GM21447 (cell line): ENCODE data around the gene FNDC3B.
"Not testable (repeated sequence)": the region's sequence is repeated elsewhere in the genome, so short reads cannot be mapped to it uniquely, and the experiment has no call there.

Experiments
- ATAC-seq: cut with Tn5 transposase; IDR thresholded peaks from one replicate; pipeline ENCODE4 v1.9.1; 2021; ENCODE audit not compliant: unreplicated experiment

Gene FNDC3B

DNA sequence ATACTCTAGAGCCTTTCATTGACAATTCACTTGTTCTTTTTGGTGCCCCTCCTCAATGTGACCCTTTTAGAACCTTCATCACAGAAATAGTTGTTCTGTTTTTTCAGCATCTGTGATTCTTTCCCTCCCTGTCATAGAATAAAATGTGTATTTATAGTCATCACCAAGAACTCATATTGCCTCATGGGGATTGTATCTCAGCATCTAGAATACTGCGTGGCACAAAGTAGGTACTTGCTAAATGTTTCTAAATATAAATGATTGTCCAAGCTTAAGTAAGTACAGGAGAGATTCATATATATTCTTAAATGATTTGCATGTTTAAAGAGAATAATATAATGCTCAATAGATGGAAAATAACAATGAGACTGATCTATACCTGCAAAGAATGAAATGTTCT, 190.1 kb downstream of the FNDC3B start:
- ATAC-seq, result no peak

DNA sequence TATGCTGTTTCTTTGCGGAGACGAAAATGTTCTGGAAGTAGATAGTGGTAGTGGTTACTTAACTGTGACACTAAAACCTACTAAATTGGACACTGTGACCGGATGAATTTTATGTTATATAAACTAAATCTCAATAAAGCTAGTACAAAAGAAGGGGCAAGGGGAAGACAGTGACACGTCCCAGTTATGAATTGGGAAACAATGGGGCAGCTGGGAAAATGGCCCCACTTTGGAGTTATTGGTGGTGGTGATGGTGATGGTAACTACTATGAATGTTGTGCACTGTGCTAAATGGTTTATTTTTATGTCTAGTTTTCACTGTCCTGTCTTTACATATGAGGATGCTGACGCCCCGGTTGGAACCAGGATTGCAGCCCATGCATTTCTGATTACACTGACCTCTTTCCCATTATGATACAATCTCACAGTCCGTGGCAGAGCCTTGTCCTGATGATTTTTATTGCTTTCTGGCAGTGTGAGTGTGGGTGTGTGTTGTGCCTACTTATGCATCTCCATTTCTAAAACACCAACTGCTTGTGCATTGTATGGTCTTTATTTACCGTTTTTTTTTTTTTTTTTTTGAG, 192.0 kb downstream of the FNDC3B start:
- ATAC-seq, result no peak

DNA sequence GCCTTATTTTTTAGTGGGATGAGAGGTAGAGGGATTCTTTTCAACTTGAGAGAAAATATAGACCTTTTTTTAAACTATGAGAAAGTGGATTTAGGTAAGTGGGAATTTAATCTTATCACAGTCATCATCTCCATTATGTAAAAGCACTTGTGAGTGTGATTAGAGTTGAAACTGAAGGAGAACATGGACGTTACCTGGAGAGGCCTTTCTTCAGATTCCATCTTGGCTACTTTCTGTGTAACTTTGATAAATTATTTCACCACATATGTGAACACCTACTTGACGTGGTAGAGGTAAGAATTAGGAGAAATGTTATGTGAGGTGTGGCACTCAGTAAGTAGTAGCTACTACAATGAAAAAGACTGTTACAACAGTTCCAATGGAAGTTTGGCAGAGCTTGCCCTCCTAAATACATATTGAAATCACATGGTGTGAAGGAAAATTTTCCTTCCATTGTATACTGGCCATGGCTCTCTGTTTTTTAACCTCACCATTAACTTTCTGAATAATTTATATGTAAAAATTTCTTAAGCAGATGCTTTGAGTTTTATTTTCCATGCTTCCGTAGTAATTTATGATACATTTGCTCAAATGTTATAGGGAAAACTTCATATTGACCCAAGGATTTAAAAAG, 193.3 kb downstream of the FNDC3B start:
- ATAC-seq, result no peak

DNA sequence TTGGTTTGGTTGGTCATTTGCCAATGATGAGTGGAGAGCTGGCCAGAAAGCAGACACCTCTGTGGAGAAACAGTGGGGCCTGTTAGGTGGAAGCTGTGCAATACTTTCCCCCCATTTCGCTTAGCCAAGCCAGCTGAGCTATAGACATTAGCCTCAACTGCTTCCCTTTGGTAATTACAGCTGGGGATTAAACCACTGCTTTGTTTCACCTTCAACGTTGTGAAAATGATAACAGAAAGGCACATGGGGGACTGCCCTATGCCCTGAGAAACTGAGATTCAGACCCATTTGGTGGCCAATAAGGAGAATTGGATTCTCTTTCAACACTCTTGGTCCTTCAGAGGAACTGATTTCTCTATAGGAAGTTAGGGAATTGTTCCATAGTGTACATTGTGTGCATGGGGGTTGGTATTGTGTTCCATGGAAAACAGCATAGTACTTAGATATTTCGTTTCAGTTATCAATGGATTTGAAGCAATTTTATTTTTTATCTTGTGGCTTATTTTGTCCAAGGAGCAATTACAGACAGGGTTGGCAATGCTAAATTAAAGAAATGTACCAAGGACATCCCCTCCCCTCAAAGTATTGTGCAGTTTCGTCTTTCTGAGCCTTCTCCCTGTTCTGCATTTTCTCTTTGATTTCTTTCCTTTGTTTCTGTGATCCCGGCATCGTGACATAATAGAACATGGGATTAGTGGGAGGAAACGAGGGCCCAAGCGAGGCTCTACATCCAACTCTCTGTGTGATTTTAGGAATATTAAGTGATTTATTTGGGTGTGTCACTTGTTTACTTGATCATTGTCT, 194.3 kb downstream of the FNDC3B start:
- ATAC-seq, result no peak

DNA sequence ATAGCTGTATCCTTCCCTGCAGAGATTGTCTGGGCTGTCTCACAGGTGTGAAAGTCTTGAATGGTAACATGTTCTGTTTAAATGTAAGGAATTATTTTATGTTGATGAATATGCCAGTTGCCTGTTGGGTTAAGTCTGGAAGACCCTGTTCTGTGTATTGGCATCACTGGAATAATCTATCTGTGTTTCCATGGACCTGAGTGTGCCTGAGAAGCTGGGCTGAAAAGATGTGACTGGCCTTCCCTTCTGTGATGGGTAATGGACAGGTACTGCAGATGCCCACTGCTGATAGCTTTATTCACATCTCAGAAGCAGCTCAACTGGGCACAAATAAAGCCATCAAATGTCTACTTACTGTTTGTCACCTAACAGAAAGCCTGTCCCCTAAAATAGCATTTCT, 196.3 kb downstream of the FNDC3B start:
- no peak for ATAC-seq

DNA sequence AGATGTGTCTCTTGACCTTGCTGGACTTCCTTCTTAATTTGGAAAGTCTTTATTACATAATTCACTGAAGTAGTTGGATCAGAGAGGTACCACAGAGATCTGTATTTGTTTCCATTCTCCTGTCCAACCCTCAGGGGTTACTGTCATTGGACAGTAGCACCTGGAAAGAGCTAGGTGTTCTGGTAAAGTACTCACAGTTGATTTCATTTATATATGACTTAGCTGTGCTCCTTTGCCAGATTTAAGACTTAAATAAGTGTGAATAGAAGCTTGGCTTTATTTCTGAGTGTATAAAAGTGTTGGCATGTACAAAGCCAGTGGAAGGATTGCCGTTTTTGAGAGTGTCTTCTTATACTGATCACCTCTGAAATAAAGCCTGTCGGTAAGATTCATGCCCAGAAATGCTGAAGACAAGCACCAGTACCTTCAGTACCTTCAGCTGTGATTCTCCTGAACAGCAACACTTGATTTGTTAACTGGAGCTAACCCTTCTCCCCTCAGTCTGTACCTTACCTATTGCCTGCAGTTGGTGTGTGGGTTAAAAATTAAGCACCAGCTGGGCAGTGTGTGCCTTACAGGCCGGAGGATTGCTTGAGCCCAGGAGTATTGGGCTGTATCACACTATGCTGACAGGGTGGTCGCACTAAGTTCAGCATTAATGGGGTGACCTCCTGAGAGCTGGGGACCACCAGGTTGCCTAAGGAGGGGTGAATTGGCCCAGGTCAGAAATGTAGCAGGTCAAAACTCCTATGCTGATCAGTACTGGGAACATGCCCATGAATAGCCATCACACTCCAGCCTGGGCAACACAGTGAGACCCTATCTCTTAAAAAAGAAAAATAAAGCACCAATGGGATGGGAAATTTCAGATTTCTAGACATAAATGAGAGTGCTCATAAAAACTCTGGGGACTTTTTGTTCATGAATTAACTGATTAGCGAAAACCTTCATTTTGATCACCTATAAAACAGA, 197.7 kb downstream of the FNDC3B start:
- no peak for ATAC-seq

DNA sequence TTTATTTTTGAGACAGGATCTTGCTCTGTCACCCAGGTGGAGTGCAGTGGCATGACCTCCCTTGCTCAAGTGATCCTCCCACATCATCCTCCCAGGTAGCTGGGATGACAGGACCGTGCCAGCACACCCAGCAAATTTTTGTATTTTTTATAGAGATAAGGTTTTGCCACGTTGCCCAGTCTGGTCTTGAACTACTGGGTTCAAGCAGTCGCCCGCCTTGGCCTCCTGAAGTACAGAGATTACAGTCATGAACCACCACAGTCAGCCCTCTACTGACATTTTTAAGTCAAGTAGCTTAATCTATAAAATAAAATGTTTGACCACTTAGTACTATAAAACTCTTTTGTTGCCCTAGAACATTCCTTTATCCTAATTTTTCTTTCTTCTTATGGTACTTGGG, 198.8 kb downstream of the FNDC3B start:
- no peak for ATAC-seq

DNA sequence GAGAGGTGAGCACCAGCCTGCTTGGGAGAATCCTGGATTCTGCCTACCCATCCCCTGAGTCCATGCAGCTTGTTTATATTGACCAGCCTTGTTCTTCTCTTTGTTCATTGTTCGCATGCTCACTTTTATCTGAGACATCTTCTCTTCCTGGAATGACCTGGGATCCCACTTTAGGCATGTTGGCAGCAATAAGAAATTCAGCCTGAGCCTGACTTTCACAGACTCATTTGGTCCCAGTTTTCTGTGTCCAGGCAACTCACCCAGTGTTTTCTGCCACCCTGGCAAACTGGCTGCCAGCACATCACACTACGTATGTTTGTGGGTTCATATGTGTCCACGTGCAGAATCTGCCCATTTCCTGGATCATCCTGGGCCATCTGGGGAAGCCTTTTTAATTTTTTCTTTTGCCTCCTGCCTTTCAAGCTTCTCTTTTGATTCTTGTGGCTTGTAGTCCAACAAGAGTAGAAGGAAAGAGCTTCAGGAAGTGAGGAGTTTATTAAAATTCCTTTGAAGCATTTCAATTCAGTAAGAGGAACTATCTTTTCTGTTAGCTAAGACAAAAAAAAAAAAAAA, 199.9 kb downstream of the FNDC3B start:
- no peak for ATAC-seq

DNA sequence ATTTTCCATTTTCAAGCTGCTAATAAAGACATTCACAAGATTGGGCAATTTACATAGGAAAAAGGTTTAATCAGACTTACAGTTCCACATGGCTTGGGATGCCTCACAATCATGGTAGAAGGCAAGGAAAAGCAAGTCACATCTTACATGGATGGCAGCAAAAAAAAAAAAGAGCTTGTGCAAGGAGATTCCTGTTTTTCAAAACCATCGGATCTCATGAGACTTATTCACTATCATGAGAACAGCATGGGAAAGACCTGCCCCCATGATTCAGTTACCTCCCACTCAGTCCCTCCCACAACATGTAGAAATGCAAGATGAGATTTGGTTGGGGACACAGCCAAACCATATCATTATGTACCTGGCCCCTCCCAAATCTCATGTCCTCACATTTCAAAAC, 202.0 kb downstream of the FNDC3B start:
- no peak for ATAC-seq

DNA sequence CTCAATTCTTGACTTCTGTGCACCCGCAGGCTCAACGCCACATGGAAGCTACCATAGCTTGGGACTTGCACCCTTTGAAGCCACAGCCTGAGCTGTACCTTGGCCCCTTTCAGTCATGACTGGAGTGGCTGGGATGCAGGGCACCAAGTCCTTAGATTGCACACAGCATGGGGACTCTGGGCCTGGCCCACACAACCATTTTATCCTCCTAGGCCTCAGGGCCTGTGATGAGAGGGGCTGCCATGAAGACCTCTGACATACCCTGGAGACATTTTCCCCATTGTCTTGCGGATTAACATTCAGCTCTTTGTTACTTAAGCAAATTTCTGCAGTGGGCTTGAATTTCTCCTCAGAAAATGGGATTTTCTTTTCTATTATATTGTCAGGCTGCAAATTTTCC, 203.1 kb downstream of the FNDC3B start:
- ATAC-seq, result not testable (repeated sequence)

DNA sequence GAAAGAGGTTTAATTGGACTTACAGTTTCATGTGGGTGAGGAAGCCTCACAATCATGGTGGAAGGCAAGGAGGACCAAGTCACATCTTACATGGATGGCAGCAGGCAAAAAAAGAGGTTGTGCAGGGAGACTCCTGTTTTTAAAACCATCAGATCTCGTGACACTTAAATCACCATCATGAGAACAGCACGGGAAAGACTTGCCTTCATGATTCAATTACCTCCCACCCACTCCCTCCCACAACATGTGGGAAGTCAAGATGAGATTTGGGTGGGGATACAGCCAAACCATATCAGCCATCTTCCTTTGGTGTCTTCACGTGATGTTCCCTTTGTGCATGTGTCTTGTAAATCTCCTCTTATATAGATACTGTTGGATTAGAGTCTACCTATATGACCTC, 204.0 kb downstream of the FNDC3B start:
- not testable (repeated sequence) for ATAC-seq

DNA sequence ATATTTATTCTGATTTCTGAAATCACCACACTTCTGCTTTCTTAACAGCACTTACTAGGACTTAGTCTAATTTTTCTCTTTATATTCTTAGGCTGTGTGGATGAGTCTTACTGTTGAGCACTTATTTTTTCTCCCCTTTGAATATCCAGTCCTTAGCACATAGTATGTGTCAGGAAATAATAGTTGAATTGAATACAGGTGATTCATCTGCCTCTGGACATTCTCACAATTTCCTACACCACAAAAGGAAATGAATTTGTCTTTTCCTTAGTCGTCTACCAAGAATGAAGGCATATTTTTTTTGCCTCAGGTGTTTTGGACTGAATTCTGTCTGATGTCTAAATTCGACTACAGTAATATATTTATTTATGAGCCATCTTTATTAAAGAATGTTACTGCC, 204.6 kb downstream of the FNDC3B start:
- ATAC-seq, result no peak

DNA sequence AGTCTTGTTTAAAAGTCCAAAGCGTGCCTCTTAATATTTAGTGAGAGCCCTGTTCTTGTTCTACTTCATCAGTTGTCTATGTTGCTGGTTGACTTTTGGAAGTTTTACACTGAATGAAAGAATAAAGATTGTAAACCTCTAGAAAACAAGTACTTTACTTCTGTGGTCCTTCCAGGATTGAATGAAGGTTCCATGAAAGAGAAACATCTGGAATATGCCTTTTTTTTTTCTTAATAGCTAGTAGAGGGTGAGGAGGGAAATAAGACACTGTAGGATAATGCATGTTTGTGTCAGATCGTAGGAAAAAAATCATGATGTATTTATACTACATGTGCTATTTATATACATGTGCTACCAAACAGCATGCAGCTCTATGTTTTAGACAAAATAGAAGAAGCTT, 205.9 kb downstream of the FNDC3B start:
- no peak for ATAC-seq

DNA sequence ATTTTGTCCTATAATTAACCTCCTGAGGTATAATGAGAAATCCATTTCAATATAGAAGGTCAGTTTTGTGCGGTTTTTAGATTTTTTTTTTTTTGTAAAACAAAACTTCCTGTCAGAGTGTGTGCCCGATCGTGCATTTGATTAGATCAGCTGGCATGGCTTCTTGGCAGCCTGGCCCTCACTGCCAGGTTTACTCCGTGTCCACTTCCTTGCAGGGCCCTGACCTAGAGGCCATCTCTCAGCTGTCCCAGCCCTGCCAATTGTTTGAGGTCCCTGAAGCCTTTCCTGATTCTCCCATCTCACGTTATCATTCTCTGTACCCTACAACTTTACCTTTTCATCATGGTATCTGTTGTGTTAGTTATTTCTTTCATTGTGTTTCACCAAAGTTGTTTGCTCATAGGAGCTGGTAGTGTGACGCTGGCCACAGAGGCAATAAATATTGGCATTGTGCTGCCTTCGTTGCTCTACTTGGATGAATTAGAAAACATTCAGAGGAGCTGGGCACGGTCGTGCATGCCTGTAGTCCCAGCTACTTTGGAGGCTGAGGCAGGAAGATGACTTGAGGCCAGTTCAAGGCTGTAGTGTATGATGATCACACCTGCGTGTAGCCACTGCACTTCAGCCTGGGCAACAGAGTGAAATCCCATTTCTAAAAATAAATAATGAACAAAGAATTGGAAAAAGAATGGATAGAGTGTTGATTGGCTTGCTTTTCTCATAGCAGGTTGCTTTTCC, 206.9 kb downstream of the FNDC3B start:
- ATAC-seq, result no peak

DNA sequence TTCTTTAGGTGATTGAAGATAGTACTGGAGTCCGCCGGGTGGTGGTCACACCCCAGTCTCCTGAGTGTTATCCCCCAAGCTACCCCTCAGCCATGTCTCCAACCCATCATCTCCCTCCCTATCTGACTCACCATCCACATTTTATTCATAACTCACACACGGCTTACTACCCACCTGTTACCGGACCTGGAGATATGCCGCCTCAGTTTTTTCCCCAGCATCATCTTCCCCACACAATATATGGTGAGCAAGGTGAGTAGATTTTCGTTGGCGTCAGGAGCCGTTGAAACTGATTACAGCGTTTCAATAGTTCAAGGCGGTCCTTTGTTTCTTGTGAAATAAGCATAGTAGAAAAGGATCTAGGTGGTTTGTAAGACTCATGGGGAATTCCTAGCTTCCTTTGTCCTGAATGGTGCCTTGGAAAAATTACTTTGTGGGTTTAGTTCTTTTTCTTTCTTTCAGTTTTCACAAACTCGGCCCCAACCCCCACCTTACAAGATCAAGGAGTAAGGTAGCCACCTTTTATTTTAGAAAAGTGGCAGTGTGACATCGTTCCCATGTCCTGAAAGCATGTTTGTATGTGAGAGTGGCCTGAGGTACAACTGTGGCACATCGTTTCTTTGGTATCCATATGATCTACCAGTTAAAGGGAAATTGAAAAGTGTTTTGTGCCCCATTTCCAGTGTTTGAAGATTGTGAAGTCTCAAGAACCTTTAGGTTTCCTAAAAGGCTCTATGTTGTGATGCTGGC, 208.3 kb downstream of the FNDC3B start:
- ATAC-seq, result no peak

DNA sequence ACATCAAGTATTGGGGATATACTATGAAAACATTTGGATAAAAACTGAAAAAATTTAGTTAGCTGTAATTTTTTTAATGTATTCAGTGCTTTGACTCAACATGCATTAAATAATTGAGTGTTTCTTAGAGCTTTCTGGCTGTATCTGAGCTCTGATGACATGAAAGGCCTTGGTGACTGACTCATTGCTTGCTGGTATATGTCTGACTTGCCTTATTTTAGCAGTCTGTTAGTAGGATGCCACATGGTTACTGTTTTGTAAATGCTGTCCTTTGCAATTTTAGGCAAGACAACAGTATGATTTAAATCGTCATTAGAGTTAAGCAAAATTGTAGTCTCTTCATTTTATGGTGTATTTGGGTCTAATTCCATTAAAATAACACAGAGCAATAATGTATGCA, 209.7 kb downstream of the FNDC3B start:
- ATAC-seq, result no peak

DNA sequence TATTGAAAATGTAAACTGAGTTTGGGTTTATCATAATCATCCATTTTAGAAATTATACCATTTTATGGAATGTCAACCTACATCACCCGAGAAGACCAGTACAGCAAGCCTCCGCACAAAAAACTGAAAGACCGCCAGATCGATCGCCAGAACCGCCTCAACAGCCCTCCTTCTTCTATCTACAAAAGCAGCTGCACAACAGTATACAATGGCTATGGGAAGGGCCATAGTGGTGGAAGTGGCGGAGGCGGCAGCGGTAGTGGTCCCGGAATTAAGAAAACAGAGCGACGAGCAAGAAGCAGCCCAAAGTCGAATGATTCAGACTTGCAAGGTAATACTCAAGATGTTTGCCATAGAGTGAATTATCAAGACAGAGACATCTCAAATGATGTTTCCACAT, 211.8 kb downstream of the FNDC3B start:
- no peak for ATAC-seq

DNA sequence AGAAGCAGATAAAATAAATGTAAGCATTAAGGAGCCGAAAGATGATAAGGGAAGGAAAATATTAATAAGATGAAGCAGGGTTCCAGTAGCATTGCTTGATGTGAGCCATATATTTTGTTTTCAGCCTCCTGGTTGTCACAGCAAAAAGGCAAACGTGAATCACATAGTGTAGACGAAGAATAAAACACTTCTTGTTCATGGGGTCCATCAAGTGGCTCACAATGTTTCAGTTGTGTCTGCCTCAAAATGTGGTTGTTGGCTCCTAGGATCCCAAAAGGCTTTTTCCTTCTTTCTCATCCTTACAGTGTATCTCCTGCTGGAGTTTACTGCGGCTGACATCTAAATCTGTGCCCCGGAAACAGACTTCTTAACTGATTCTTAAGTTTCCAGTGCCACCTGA, 213.8 kb downstream of the FNDC3B start:
- ATAC-seq, result no peak

DNA sequence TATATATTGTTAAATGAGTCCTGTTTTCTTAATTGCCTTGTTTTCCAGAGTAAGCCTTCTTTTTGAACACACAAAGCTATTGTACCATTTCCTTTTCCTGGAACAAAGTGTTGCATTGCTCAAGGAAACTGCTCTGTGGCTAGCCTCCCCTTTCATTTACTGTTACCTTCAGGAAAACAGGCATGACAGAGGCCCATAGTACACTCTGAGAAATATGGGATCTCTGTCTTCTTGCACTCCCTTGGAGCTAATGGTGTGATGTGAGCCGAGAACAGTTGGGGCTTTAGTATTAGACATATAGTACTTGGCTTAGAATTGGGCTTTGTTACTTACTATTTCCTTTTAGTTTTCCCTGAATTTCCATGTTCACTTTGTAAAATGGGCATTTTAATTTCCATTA, 215.2 kb downstream of the FNDC3B start:
- no peak for ATAC-seq
